Upper lobe of left lung (tissue), 4 donors: ENCODE measurements around the gene ELL2.

ENCODE experiments used
- EP300 ChIP-seq, 4 donors: sonication (generic); formaldehyde crosslinking; IDR thresholded peaks; one replicate each; pipeline ENCODE4 v1.5.1; 2017; ENCODE audit warnings: antibody characterized with exemption in 4 of 4, control low read depth in 2 of 4
- POLR2A ChIP-seq, 4 donors: fragments of 450-650 bp; IDR thresholded peaks; one replicate each; pipeline ENCODE4 v1.5.1; 2016 to 2017; ENCODE audit warnings: antibody characterized with exemption in 4 of 4, mild to moderate bottlenecking in 2 of 4
- POLR2AphosphoS5 ChIP-seq, 2 donors: sonication (generic); formaldehyde crosslinking; IDR thresholded peaks; one replicate each; pipeline ENCODE4 v1.5.1; 2017; ENCODE audit warnings: antibody characterized with exemption in 2 of 2
- TF ChIP-seq, protein P1 (sequence below), 6 experiments: fragments of 450-650 bp in 4 of 6; fragments of 200-600 bp in 2 of 6; sonication (generic) in 2 of 6; IDR thresholded peaks; one replicate each; pipeline ENCODE4 v1.5.1; 2016 to 2019; ENCODE audit warnings: antibody characterized with exemption in 6 of 6

DNA sequence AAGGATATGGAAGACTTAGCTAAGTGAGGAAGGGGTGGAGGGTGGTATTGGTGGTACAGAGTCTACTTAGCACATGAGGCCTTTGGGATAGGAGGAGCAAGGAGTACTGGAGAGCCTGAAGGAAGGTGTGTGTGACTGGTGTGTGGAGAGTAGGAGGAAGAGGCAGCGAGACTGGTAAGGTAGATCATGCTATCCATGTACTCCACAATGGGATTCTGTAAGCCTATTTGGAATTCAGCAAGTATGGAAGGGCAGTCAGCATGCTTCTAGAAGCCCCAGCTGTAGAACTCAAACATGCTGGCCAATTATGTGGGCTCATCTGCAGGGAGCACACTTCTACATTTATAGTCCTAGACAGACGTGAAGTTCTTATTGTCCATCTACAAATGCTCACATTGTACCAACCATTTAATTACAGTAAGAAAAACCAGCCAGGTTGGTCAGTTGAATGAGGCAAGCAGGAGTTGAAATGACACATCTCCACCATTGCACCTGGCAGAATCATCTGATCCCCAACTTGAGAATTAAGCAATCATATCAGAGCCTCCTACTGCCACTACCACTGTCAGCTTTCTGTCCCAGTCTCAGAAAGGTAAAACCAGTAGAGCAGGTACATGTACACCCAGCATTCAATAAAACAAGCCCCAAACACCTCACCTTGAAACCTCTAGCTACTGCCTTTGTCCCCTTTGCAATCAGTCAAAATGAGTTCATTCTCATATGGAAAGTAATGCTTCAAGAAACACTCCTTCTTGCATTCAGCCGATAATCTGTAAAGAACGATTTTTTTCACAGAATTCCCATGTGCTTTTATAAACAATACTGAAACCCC is 78.2 kb downstream of the ELL2 start:
- TF ChIP-seq, protein P1, sequence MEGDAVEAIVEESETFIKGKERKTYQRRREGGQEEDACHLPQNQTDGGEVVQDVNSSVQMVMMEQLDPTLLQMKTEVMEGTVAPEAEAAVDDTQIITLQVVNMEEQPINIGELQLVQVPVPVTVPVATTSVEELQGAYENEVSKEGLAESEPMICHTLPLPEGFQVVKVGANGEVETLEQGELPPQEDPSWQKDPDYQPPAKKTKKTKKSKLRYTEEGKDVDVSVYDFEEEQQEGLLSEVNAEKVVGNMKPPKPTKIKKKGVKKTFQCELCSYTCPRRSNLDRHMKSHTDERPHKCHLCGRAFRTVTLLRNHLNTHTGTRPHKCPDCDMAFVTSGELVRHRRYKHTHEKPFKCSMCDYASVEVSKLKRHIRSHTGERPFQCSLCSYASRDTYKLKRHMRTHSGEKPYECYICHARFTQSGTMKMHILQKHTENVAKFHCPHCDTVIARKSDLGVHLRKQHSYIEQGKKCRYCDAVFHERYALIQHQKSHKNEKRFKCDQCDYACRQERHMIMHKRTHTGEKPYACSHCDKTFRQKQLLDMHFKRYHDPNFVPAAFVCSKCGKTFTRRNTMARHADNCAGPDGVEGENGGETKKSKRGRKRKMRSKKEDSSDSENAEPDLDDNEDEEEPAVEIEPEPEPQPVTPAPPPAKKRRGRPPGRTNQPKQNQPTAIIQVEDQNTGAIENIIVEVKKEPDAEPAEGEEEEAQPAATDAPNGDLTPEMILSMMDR (IDR thresholded peaks at IDR 0.05) = no peak
- TF ChIP-seq POLR2AphosphoS5 (IDR thresholded peaks at IDR 0.05) (no peak), POLR2A (IDR thresholded peaks at IDR 0.05) (no peak), EP300 (IDR thresholded peaks at IDR 0.05) (no peak)
